ENCODE results near the gene CACNG4.

GRCh38 chr17:66970140-66970539 is 5.6 kb downstream of the CACNG4 start:
- no peak for TF ChIP-seq CTCF (IDR thresholded peaks at IDR 0.05 in 2 of 3, conservative IDR thresholded peaks at IDR 0.05 in 1 of 3; ENCODE audit: borderline replicate concordance in 1 of 3, insufficient read depth in 1 of 3, low read depth in 2 of 3, low read length in 2 of 3)
- TF ChIP-seq SIN3A (IDR thresholded peaks at IDR 0.05; ENCODE audit: low read depth): no peak
- no peak for TF ChIP-seq CEBPB (IDR thresholded peaks at IDR 0.05; ENCODE audit: low read depth)
- TF ChIP-seq EZH2 (IDR thresholded peaks at IDR 0.05): no peak
- TF ChIP-seq POLR2A (IDR thresholded peaks at IDR 0.05; ENCODE audit: borderline replicate concordance, extremely low read depth, insufficient read depth, insufficient read length): no peak
- no peak for TF ChIP-seq CBX3 (IDR thresholded peaks at IDR 0.05; ENCODE audit: low read depth)
- no peak for TF ChIP-seq SP1 (IDR thresholded peaks at IDR 0.05; ENCODE audit: low read depth)
- no peak for TF ChIP-seq EZH2phosphoT487 (IDR thresholded peaks at IDR 0.05; ENCODE audit: borderline replicate concordance)
- TF ChIP-seq MAX (IDR thresholded peaks at IDR 0.05): no peak

Data from HCT116 (cell line).